ENCODE results near the gene ROBO1.

Gene ROBO1

DNA sequence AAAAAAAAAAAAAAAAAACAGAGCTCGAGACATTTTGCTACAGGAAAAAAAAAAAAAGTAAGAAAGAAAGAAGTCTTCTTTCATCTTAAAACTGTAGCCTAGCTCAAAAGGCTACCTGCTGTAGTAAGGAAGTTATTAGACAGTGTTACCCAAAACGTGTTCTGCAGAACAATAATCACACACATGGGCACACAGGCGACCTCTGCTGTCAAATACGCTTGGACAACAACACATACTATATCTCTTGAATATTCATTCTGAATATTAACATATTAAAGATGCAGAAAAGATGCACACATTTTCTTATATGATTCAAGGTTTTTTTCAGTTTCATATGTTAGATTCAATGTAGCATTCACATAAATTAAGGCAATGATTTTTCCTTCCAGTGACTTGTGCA, 215.8 kb downstream of the ROBO1 start:
- no peak overlapping the region for H3K4me3 ChIP-seq (ENCODE audit: insufficient read depth, low read length, poor library complexity, severe bottlenecking)

DNA sequence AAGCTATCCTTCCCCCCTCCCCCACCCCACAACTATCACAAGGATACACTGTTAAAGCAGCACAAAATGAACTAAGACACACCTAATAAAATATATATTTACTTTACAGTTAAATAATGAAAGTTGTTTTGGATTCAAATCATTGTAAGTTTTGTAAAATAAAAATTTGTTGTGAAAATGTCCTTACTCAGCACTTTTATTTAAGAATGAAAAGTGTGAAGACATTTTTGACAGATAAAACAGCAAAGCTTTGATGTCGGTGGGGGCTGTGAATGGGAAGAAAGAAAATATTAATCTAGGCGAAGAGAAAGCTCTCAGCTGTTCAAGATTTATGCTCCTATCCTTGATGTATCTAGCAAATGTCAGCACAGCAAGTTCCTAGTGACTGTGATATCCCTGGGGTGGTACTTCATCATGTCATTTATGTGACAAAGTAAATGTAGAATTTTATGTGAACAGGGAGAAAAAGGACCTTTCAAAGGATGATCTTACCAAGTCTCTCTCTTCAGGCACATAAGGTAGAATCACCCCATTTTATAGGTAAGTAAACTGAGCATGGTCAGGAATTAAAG, 216.4 kb downstream of the ROBO1 start:
- Histone ChIP-seq H3F3A (ENCODE audit: insufficient read depth) (no peaks in the 10 kb centered on the region), H3K9me3 (ENCODE audit: insufficient read depth, low read length) (no peaks in the 10 kb centered on the region), H3K27ac (ENCODE audit: low read depth, low read length) (no peak overlapping the region), H3K9ac (ENCODE audit: low read length) (no peak overlapping the region), H3K36me3 (ENCODE audit: low read length) (no peaks in the 10 kb centered on the region), H4K20me1 (ENCODE audit: low read depth, low read length) (no peaks in the 10 kb centered on the region), H2AFZ (ENCODE audit: low read depth, low read length, severe bottlenecking) (no peak overlapping the region), H3K79me2 (ENCODE audit: insufficient read depth, low read length) (no peaks in the 10 kb centered on the region), H3K9me2 (replicated peaks; ENCODE audit: insufficient read depth, low read length) (no peaks in the 10 kb centered on the region), H3K4me2 (ENCODE audit: low read depth, low read length, poor library complexity, severe bottlenecking) (no peak overlapping the region), H3K27me3 (ENCODE audit: low read length) (no peaks in the 10 kb centered on the region), H3K4me3 (ENCODE audit: insufficient read depth, low read length, poor library complexity, severe bottlenecking) (no peak overlapping the region)
- TF ChIP-seq, protein P1, sequence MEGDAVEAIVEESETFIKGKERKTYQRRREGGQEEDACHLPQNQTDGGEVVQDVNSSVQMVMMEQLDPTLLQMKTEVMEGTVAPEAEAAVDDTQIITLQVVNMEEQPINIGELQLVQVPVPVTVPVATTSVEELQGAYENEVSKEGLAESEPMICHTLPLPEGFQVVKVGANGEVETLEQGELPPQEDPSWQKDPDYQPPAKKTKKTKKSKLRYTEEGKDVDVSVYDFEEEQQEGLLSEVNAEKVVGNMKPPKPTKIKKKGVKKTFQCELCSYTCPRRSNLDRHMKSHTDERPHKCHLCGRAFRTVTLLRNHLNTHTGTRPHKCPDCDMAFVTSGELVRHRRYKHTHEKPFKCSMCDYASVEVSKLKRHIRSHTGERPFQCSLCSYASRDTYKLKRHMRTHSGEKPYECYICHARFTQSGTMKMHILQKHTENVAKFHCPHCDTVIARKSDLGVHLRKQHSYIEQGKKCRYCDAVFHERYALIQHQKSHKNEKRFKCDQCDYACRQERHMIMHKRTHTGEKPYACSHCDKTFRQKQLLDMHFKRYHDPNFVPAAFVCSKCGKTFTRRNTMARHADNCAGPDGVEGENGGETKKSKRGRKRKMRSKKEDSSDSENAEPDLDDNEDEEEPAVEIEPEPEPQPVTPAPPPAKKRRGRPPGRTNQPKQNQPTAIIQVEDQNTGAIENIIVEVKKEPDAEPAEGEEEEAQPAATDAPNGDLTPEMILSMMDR (IDR thresholded peaks at IDR 0.05; ENCODE audit: insufficient read depth, low read length, poor library complexity, severe bottlenecking), result no peak
- no peak for TF ChIP-seq EZH2phosphoT487 (conservative IDR thresholded peaks at IDR 0.05; ENCODE audit: low read length)

More for the DNA sequence above, 215.8 kb downstream of the ROBO1 start:
- Histone ChIP-seq H2AFZ (ENCODE audit: low read depth, low read length, severe bottlenecking) (no peak overlapping the region), H3K4me2 (ENCODE audit: low read depth, low read length, poor library complexity, severe bottlenecking) (no peak overlapping the region), H3K36me3 (ENCODE audit: low read length) (no peaks in the 10 kb centered on the region), H3K79me2 (ENCODE audit: insufficient read depth, low read length) (no peaks in the 10 kb centered on the region), H3K27me3 (ENCODE audit: low read length) (no peaks in the 10 kb centered on the region), H3K27ac (ENCODE audit: low read depth, low read length) (no peak overlapping the region), H3K9ac (ENCODE audit: low read length) (no peak overlapping the region), H4K20me1 (ENCODE audit: low read depth, low read length) (no peaks in the 10 kb centered on the region), H3F3A (ENCODE audit: insufficient read depth) (no peaks in the 10 kb centered on the region), H3K9me2 (replicated peaks; ENCODE audit: insufficient read depth, low read length) (no peaks in the 10 kb centered on the region), H3K9me3 (ENCODE audit: insufficient read depth, low read length) (no peaks in the 10 kb centered on the region)
- TF ChIP-seq EZH2phosphoT487 (conservative IDR thresholded peaks at IDR 0.05; ENCODE audit: low read length), result no peak
- TF ChIP-seq, protein P1 (IDR thresholded peaks at IDR 0.05; ENCODE audit: insufficient read depth, low read length, poor library complexity, severe bottlenecking), result no peak

DNA sequence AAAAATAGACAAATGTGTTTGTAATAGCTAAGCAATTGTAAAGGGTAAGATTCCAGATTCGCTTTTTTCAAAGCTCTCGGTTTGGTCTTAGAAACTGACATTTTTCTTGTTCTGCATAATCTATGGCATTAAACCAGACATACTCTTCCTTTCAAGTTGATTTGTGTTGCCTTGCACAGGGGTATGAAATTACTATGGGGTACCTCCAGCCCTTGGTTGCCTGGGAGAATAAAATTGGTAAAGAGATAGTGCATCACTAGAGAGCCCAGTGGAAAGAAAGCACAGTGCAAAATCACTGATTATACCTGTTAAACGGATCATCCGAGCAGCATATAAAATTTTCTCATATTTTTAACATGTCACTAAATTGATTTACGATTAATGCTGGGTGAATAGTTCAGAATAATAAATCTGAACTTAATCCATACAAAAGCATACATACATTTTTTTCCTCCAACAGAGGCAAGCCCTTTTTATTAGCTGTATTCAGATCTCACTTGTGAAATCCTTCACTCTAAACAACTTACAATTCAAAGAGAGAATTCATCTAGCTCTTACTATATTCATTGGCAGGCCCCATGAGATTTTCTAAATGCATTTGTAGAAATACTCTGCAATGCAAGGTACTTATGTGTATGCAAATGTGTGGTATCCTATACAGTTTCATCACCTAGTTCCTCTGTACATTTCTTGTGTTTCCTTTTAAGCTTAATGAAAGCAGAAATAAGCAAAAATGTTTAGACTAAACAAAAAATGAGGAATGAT, 224.4 kb downstream of the ROBO1 start:
- Histone ChIP-seq H2AFZ (ENCODE audit: low read depth, low read length, severe bottlenecking) (no peak overlapping the region), H4K20me1 (ENCODE audit: low read depth, low read length) (no peaks in the 10 kb centered on the region), H3K4me3 (ENCODE audit: insufficient read depth, low read length, poor library complexity, severe bottlenecking) (no peak overlapping the region), H3K27me3 (ENCODE audit: low read length) (no peaks in the 10 kb centered on the region), H3K79me2 (ENCODE audit: insufficient read depth, low read length) (no peaks in the 10 kb centered on the region), H3K36me3 (ENCODE audit: low read length) (no peaks in the 10 kb centered on the region), H3K27ac (ENCODE audit: low read depth, low read length) (no peak overlapping the region), H3K4me2 (ENCODE audit: low read depth, low read length, poor library complexity, severe bottlenecking) (no peak overlapping the region), H3K9me3 (ENCODE audit: insufficient read depth, low read length) (no peaks in the 10 kb centered on the region), H3K9ac (ENCODE audit: low read length) (no peak overlapping the region), H3K9me2 (replicated peaks; ENCODE audit: insufficient read depth, low read length) (no peaks in the 10 kb centered on the region), H3F3A (ENCODE audit: insufficient read depth) (no peaks in the 10 kb centered on the region)
- no peak for TF ChIP-seq EZH2phosphoT487 (conservative IDR thresholded peaks at IDR 0.05; ENCODE audit: low read length)
- TF ChIP-seq, protein P1 (IDR thresholded peaks at IDR 0.05; ENCODE audit: insufficient read depth, low read length, poor library complexity, severe bottlenecking), result no peak
